Measurements from ENCODE around the gene TRMT10B.

Gene TRMT10B

GRCh38 chr9:37753489-37754190 is at the start of gene TRMT10B:
TRMT10B (plus strand) TSS chr9:37753805; CDS start chr9:37761932, 8,127 bp downstream.
- DNase-seq (ENCODE audit: low read depth), result peak; percentile 49

GRCh38 chr9:37705787-37706186 is 47.8 kb upstream of the TRMT10B start:
- no peak for DNase-seq (ENCODE audit: low read depth)

- DNase-seq (ENCODE audit: low read depth), result no peak
These were observed 47.3 kb upstream of the TRMT10B start for GRCh38 chr9:37706290-37706689.

- no peak for DNase-seq (ENCODE audit: low read depth)
These were observed 45.9 kb upstream of the TRMT10B start for GRCh38 chr9:37707748-37708147.

- DNase-seq (ENCODE audit: low read depth), result no peak
These were observed 43.6 kb upstream of the TRMT10B start for GRCh38 chr9:37710046-37710445.

- DNase-seq (ENCODE audit: low read depth), result no peak
These were observed 38.3 kb upstream of the TRMT10B start for GRCh38 chr9:37715260-37715659.

GRCh38 chr9:37715991-37716505 is 37.6 kb upstream of the TRMT10B start:
- no peak for DNase-seq (ENCODE audit: low read depth)

GRCh38 chr9:37719526-37719925 is 34.1 kb upstream of the TRMT10B start:
- no peak for DNase-seq (ENCODE audit: low read depth)

- no peak for DNase-seq (ENCODE audit: low read depth)
These were observed 26.6 kb upstream of the TRMT10B start for GRCh38 chr9:37727013-37727412.

GRCh38 chr9:37729499-37729898 is 24.1 kb upstream of the TRMT10B start:
- DNase-seq (ENCODE audit: low read depth), result no peak

- DNase-seq (ENCODE audit: low read depth), result no peak
These were observed 23.3 kb upstream of the TRMT10B start for GRCh38 chr9:37730256-37730655.

- DNase-seq (ENCODE audit: low read depth), result no peak
These were observed 22.8 kb upstream of the TRMT10B start for GRCh38 chr9:37730839-37731238.

- DNase-seq (ENCODE audit: low read depth), result no peak
These were observed 21.4 kb upstream of the TRMT10B start for GRCh38 chr9:37732086-37732741.

GRCh38 chr9:37732952-37733351 is 20.7 kb upstream of the TRMT10B start:
- DNase-seq (ENCODE audit: low read depth), result no peak

GRCh38 chr9:37739222-37739621 is 14.4 kb upstream of the TRMT10B start:
- no peak for DNase-seq (ENCODE audit: low read depth)

- DNase-seq (ENCODE audit: low read depth), result no peak
These were observed 13.5 kb upstream of the TRMT10B start for GRCh38 chr9:37740128-37740527.

GRCh38 chr9:37740631-37741328 is 12.8 kb upstream of the TRMT10B start:
- no peak for DNase-seq (ENCODE audit: low read depth)

- no peak for DNase-seq (ENCODE audit: low read depth)
These were observed 7.6 kb upstream of the TRMT10B start for GRCh38 chr9:37745970-37746369.

GRCh38 chr9:37746448-37747270 is 6.9 kb upstream of the TRMT10B start:
- no peak for DNase-seq (ENCODE audit: low read depth)

- DNase-seq (ENCODE audit: low read depth), result peak; percentile 32
These were observed 6.3 kb upstream of the TRMT10B start for GRCh38 chr9:37747271-37747753.

- no peak for DNase-seq (ENCODE audit: low read depth)
These were observed 4.5 kb upstream of the TRMT10B start for GRCh38 chr9:37749129-37749528.

GRCh38 chr9:37751186-37751585 is 2.4 kb upstream of the TRMT10B start:
- no peak for DNase-seq (ENCODE audit: low read depth)

All from stimulated activated CD8-positive, alpha-beta memory T cell treated with anti-CD3 and anti-CD28 coated beads, Interleukin-7, amount 100 ng/mL, for 24 hours (primary cell).